Left renal cortex interstitium (tissue), 4 donors: ENCODE data around the gene TSR3. TPM values are rescaled to one million over a fixed set of nuclear protein-coding genes. Genes with fewer than 3 reads are reported as not detected.

ENCODE experiments used
- DNase-seq, 4 donors: peaks; one replicate each; pipeline ENCODE4 v3.0.0-alpha.2; 2013; ENCODE audit warnings: low read depth in 4 of 4, low spot score in 2 of 4, missing footprints in 1 of 4
- polyA plus RNA-seq, 4 donors: library from polyadenylated mRNA; unstranded; fragments of 120-200 nt; gene quantifications; one replicate each; pipeline ENCODE4 v1.2.1, GENCODE V29; 2013; ENCODE audit not compliant: insufficient read length in 4 of 4

TSR3 gene
- polyA plus RNA-seq, 4 donors = 38.3 to 80.2 (median 54.4) TPM

GRCh38 chr16:1378087-1378803 is 26.6 kb upstream of the TSR3 start:
- DNase-seq = no peak

- DNase-seq = no peak
Measured at GRCh38 chr16:1377406-1378010, 25.8 kb upstream of the TSR3 start.

DNA sequence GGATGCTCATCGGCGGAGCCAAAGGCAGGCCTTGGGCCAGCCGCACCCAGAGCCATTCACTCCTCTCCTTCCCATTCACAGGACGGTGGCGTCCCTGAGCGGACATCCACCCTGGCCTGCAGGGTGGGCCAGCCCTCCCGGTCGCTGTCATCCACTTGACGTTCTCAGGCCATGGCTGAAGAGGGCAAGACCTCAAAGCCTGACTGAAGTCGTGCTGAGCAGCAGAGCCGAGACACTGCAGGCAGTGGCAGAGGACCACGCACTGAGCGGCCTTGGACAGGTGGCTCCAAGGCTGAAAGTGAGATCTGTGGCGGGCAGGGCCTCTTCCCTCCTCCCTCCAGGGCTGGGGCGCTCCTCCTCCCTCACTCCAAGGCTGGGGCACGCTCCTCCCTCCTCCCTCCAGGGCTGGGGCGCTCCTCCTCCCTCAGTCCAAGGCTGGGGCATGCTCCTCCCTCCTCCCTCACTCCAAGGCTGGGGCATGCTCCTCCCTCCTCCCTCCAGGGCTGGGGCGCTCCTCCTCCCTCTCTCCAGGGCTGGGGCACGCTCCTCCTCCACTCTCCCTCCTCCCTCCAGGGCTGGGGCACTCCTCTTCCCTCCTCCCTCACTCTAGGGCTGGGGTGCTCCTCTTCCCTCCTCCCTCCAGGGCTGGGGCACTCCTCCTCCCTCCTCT is 24.2 kb upstream of the TSR3 start:
- DNase-seq = no peak

- no peak for DNase-seq
Measured at GRCh38 chr16:1375298-1375640, 23.6 kb upstream of the TSR3 start.

GRCh38 chr16:1374418-1375297 is 23.0 kb upstream of the TSR3 start:
- no peak for DNase-seq

- DNase-seq = no peak
Measured at GRCh38 chr16:1372292-1372950, 20.7 kb upstream of the TSR3 start.

- no peak for DNase-seq
Measured at GRCh38 chr16:1371054-1371978, 19.6 kb upstream of the TSR3 start.

- no peak for DNase-seq
Measured at GRCh38 chr16:1367486-1368174, 16.0 kb upstream of the TSR3 start.

- no peak for DNase-seq
Measured at GRCh38 chr16:1366712-1367299, 15.1 kb upstream of the TSR3 start.

- DNase-seq = no peak
Measured at GRCh38 chr16:1366060-1366711, 14.5 kb upstream of the TSR3 start.

- no peak for DNase-seq
Measured at GRCh38 chr16:1364510-1364909, 12.8 kb upstream of the TSR3 start.

GRCh38 chr16:1363501-1364041 is 11.9 kb upstream of the TSR3 start:
- DNase-seq = no peak

GRCh38 chr16:1362807-1363206 is 11.1 kb upstream of the TSR3 start:
- DNase-seq = no peak

DNA sequence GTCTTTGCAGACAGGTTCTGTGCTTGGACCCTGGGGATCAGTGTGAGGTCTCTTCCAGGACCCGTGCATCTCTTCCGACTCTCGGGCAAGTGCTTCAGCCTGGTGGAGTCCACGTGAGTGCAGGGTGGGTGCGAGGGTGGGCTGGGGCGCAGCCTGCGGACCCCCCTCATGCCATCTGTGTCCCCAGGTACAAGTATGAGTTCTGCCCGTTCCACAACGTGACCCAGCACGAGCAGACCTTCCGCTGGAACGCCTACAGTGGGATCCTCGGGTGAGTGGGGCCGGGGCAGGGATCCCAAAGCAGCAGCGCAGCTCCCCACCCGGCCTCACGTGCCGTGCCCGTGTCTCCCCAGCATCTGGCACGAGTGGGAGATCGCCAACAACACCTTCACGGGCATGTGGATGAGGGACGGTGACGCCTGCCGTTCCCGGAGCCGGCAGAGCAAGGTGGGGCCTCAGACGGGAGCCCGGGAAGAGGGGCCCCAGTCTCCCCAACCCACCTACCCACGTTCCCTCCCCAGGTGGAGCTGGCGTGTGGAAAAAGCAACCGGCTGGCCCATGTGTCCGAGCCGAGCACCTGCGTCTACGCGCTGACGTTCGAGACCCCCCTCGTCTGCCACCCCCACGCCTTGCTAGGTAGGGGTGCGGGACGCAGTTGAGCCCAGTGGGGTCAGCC is 10.1 kb upstream of the TSR3 start:
- no peak for DNase-seq

GRCh38 chr16:1357906-1358566 is 6.4 kb upstream of the TSR3 start:
- DNase-seq = no peak

- no peak for DNase-seq
Measured at GRCh38 chr16:1356061-1356900, 4.6 kb upstream of the TSR3 start.
